ENCODE data around the gene TIPRL. TPM values are rescaled to one million over a fixed set of nuclear protein-coding genes. Genes with fewer than 3 reads are reported as not detected.

TIPRL gene
- total RNA-seq, 4 donors from 2014 or later, result 19.3 to 25.7 (median 21.7) TPM

DNA sequence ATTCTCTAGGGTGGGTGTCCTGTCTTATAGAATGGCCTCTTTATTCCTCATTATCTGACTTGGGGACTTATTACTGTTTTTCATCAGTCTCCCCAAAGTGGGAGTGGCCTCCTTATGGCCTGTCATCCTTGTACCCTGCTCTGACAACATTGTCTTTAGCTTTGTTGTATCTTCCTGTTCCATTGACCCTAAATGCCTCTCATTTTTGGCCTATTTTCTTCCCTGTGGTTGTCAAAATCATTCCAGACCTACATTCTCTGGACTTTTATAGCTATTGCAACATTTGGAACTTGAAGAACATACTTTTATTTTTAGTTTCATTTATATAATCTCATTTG, 56.8 kb downstream of the TIPRL start:
- TF ChIP-seq POLR2A (IDR thresholded peaks at IDR 0.05), result no peak
- TF ChIP-seq, protein P1, sequence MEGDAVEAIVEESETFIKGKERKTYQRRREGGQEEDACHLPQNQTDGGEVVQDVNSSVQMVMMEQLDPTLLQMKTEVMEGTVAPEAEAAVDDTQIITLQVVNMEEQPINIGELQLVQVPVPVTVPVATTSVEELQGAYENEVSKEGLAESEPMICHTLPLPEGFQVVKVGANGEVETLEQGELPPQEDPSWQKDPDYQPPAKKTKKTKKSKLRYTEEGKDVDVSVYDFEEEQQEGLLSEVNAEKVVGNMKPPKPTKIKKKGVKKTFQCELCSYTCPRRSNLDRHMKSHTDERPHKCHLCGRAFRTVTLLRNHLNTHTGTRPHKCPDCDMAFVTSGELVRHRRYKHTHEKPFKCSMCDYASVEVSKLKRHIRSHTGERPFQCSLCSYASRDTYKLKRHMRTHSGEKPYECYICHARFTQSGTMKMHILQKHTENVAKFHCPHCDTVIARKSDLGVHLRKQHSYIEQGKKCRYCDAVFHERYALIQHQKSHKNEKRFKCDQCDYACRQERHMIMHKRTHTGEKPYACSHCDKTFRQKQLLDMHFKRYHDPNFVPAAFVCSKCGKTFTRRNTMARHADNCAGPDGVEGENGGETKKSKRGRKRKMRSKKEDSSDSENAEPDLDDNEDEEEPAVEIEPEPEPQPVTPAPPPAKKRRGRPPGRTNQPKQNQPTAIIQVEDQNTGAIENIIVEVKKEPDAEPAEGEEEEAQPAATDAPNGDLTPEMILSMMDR (IDR thresholded peaks at IDR 0.05), result no peak
- DNase-seq, result no peak
- Histone ChIP-seq H3K9me3 (no peaks in the 10 kb centered on the region), H3K4me1 (peaks cover 9 to 16% of the 10 kb centered on the region in 2 donors), H3K27me3 (no peaks in the 10 kb centered on the region), H3K36me3 (peaks cover 34 to 37% of the 10 kb centered on the region in 2 donors), H3K27ac (peak overlapping the region in 2 of 3 donors; percentile 3 to 26), H3K4me3 (replicated peaks in 1 of 3) (no peak overlapping the region)
- intact Hi-C loops (cut with DNase I), result no loop called here

DNA sequence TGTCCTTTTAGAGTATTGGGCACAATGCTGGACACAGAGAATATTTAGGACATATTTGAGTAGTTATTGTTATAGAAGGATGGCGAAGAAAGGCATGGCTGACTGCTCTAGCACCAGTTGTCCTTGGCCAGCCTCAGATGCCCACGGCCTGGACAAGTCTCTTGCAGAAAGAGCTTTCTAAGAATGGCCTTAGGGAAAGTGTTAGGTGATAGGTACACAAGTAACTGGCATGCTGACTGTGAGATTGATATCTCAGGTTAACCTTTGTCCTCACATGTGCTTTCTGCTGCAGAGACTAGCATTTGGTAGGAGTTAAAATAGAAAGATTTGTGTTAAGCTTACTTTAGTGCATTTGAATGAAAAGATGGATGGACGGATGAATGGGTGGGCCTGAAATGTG, 57.2 kb downstream of the TIPRL start:
- no peak for DNase-seq
- Histone ChIP-seq H3K4me1 (peaks cover 9 to 16% of the 10 kb centered on the region in 2 donors), H3K27me3 (no peaks in the 10 kb centered on the region), H3K4me3 (replicated peaks in 1 of 3) (no peak overlapping the region), H3K9me3 (no peaks in the 10 kb centered on the region), H3K27ac (peak overlapping the region in 1 of 3 donors; percentile 26), H3K36me3 (peaks cover 34 to 40% of the 10 kb centered on the region in 2 donors)
- no peak for TF ChIP-seq POLR2A (IDR thresholded peaks at IDR 0.05)
- TF ChIP-seq, protein P1 (IDR thresholded peaks at IDR 0.05), result no peak
- WGBS, 2 donors, result 70 to 84% methylated on average over 3 of the region's 3 CpGs
- intact Hi-C loops (cut with DNase I), result no loop called here

DNA sequence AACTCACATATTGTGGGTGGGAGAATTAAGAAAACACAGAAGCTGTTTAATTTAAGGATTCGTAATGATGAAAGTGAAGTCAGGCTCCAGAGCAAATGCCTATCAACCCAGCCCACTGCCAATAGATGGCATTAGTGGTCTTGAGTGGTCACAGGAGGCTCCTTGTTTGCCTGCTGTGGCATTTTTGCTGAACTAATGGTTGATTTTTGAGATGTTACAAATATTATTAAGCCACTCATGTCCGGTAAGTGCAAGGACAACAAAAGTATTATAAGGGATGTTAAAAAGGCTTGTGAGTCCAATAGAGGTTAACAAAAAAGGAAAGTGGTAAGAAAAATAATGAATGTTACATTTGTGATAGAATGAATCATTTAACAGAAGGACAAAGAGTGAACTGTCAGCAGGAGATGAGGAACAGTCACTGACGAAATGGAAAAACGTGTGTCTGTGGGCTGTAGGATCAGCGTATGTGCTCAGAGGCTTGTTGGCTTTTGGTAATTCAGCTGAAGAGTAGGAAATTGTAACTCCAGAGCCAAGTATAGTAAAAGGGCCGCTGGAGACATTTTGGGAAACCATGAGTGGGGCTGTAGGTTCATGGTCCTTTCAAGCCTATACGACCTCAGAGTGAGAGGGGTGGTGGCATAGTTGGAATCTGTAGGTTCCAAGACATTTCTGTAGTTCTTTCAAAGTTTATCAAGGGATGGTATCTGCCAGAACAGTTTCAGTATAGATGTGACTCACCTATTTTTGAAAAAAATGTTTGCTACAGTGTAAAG, 58.3 kb downstream of the TIPRL start:
- Histone ChIP-seq H3K9me3 (no peaks in the 10 kb centered on the region), H3K27me3 (no peaks in the 10 kb centered on the region), H3K4me1 (peaks cover 9 to 16% of the 10 kb centered on the region in 2 donors), H3K27ac (no peak overlapping the region), H3K36me3 (peaks cover 26 to 40% of the 10 kb centered on the region in 2 donors), H3K4me3 (replicated peaks in 1 of 3) (no peak overlapping the region)
- intact Hi-C loops (cut with DNase I), result no loop called here
- no peak for DNase-seq
- 89 to 92% methylated on average over 7 of the region's 7 CpGs for WGBS, 2 donors
- TF ChIP-seq, protein P1 (IDR thresholded peaks at IDR 0.05), result no peak
- TF ChIP-seq POLR2A (IDR thresholded peaks at IDR 0.05), result no peak

DNA sequence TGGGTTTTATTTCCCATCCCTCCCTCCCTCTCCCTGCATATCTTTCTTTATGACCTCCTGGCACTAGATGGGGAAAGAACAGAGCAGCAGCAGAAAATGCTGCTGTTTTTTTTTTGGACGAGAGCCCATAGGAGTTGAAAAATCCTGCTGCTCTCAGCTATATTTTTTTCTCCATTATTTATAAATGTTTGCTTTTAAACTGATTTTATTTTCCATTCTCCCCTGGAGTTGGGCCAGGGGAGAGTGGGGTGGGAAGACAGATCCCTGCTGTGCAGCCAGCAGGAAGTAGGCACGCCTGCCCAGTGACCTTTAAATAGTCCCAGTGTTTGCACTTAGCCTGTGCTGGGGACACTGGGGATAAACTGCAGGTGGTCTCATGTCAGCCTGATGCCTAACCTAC, 64.4 kb downstream of the TIPRL start:
- H3K4me3 ChIP-seq (replicated peaks in 1 of 3), result no peak overlapping the region
- DNase-seq, result peak in 1 of 2 donors; percentile 18
- 46 to 62% methylated on average over 2 of the region's 2 CpGs for WGBS, 2 donors
- no peaks in the 10 kb centered on the region for H3K27me3 ChIP-seq
- peak overlapping the region in 2 of 3 donors; percentile 56 to 67 for H3K27ac ChIP-seq
- peaks cover 3 to 19% of the 10 kb centered on the region in 2 donors for H3K4me1 ChIP-seq
- peaks cover 29 to 44% of the 10 kb centered on the region in 2 donors for H3K36me3 ChIP-seq
- intact Hi-C loops (cut with DNase I), result no loop called here
- H3K9me3 ChIP-seq, result no peaks in the 10 kb centered on the region
- TF ChIP-seq, protein P1 (IDR thresholded peaks at IDR 0.05), result no peak
- TF ChIP-seq POLR2A (IDR thresholded peaks at IDR 0.05), result no peak

DNA sequence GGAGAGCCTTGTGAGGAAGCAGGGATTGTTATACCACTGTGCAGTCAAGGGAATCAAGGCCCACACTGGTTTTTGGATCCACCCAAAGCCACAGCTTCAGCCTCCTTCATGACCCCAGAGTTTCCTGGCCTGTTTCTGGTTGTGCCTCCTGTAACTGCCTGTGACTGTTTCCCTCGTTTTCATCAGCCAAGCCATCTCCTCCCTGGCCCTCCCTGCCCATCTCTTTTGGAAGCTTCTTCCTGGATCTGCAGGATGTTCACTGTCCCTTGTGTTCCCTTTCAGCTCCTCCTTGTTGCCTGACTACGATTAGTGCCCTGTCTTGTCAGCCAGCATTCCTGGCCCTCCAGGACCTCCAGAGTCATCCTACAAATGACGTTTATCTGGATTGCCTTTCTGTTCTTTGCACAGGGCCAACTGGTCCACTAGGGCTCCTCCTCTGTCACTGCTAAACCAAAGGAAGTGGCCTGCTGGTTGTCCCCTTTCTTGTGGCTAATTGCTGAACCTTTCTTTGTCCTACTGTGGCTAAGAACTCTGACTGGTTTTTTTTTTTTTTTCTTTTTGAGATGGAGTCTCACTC, 65.0 kb downstream of the TIPRL start:
- intact Hi-C loops (cut with DNase I), result no loop called here
- 55 to 61% methylated on average over 3 of the region's 3 CpGs for WGBS, 2 donors
- TF ChIP-seq, protein P1 (IDR thresholded peaks at IDR 0.05), result no peak
- no peak for TF ChIP-seq POLR2A (IDR thresholded peaks at IDR 0.05)

More for the DNA sequence above, 65.0 kb downstream of the TIPRL start:
- Histone ChIP-seq H3K9me3 (no peaks in the 10 kb centered on the region), H3K36me3 (peaks cover 29 to 39% of the 10 kb centered on the region in 2 donors), H3K27ac (peak overlapping the region; percentile 9 to 67 (median 56)), H3K4me3 (replicated peaks in 1 of 3) (no peak overlapping the region), H3K27me3 (no peaks in the 10 kb centered on the region), H3K4me1 (peaks cover 3 to 19% of the 10 kb centered on the region in 2 donors)
- no peak for DNase-seq

Data from thyroid gland (tissue), 4 donors.